ENCODE measurements around the gene MYO1E.
A peak's percentile ranks its signal among the peaks of the same experiment; 100 is the strongest.
"Not testable (repeated sequence)": the region's sequence is repeated elsewhere in the genome, so short reads cannot be mapped to it uniquely, and the experiment has no call there.

MYO1E gene

GRCh38 chr15:59131456-59131855 lies 241.2 kb downstream of the MYO1E start:
- no peak for TF ChIP-seq BACH2 (CRISPR knock-in tag; IDR thresholded peaks at IDR 0.05; ENCODE audit: borderline replicate concordance)
- TF ChIP-seq TSHZ2 (CRISPR knock-in tag; IDR thresholded peaks at IDR 0.05) = no peak
- TF ChIP-seq ZC3H10 (CRISPR knock-in tag; IDR thresholded peaks at IDR 0.05) = no peak
- no peak for TF ChIP-seq CREB5 (CRISPR knock-in tag; IDR thresholded peaks at IDR 0.05; ENCODE audit: low read depth)
- TF ChIP-seq RARB (CRISPR knock-in tag; IDR thresholded peaks at IDR 0.05) = no peak
- no peak for TF ChIP-seq ZFP3 (CRISPR knock-in tag; IDR thresholded peaks at IDR 0.05)
- no peak for TF ChIP-seq PPARA (CRISPR knock-in tag; IDR thresholded peaks at IDR 0.05; ENCODE audit: borderline replicate concordance)
- ATAC-seq = no peak

DNA sequence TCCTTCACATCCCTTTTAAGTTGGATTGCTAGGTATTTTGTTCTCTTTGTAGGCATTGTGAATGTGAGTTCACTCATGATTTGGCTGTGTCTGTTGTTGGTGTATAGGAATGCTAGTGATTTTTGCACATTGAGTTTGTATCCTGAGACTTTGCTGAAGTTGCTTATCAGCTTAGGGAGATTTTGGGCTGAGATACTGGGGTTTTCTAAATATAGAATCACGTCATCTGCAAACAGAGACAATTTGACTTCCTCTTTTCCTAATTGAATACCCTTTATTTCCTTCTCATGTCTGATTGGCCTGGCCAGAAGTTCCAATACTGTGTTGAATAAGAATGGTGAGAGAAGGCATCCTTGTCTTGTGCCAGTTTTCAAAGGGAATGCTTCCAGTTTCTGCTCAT lies 245.4 kb downstream of the MYO1E start:
- ATAC-seq = not testable (repeated sequence)

DNA sequence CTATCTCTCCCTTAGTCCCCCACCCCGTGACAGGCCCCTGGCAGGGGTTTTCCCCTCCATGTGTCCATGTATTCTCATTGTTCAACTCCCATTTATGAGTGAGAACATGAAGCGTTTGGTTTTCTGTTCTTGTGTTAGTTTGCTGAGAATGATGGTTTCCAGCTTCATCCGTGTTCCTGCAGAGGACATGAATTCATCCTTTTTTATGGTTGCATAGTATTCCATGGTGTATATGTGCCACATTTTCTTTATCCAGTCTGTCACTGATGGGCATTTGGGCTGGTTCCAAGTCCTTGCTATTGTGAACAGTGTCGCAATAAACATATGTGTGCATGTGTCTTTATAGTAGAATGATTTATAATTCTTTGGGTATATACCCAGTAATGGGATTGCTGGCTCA lies 247.0 kb downstream of the MYO1E start:
- TF ChIP-seq ZNF8 (CRISPR knock-in tag; IDR thresholded peaks at IDR 0.05) = peak; percentile 48; the same call in 1 of the 2 replicates
- not testable (repeated sequence) for ATAC-seq

DNA sequence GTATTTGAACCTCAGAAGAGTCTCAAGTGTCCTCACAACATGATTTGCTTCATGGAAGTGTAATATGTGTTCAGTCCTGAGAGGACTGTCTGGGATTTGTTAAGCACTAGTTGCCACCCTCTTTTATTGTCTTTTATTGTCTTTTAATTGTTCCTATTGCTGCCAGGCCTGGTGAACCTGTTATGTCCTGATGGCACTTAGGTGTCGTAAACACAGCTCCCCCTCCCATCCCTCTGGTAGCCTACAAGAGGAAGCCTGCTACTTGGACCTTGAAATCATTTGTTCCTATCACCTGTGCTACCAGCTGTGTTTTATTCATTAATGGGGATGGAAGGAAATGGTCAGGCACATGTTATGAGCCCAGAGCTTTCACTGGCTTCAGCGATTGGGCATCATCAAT lies 248.4 kb downstream of the MYO1E start:
- no peak for TF ChIP-seq CSDC2 (CRISPR knock-in tag; IDR thresholded peaks at IDR 0.05)
- TF ChIP-seq GLIS3 (CRISPR knock-in tag; IDR thresholded peaks at IDR 0.05) = no peak
- no peak for TF ChIP-seq ARNTL (CRISPR knock-in tag; IDR thresholded peaks at IDR 0.05; ENCODE audit: borderline replicate concordance, low read depth)
- TF ChIP-seq ZFP30 (CRISPR knock-in tag; IDR thresholded peaks at IDR 0.05) = no peak
- TF ChIP-seq ZNF565 (CRISPR knock-in tag; conservative IDR thresholded peaks at IDR 0.05; ENCODE audit: low read depth) = no peak
- no peak for TF ChIP-seq PPARA (CRISPR knock-in tag; IDR thresholded peaks at IDR 0.05; ENCODE audit: borderline replicate concordance)
- TF ChIP-seq TCF4 (CRISPR knock-in tag; IDR thresholded peaks at IDR 0.05; ENCODE audit: borderline replicate concordance) = no peak
- no peak for TF ChIP-seq CREB5 (CRISPR knock-in tag; IDR thresholded peaks at IDR 0.05; ENCODE audit: low read depth)
- TF ChIP-seq PATZ1 (CRISPR knock-in tag; IDR thresholded peaks at IDR 0.05; ENCODE audit: borderline replicate concordance) = no peak
- TF ChIP-seq ISL1 (CRISPR knock-in tag; IDR thresholded peaks at IDR 0.05) = no peak
- TF ChIP-seq ZNF8 (CRISPR knock-in tag; IDR thresholded peaks at IDR 0.05) = no peak
- no peak for TF ChIP-seq ZFP3 (CRISPR knock-in tag; IDR thresholded peaks at IDR 0.05)
- no peak for TF ChIP-seq TOX (CRISPR knock-in tag; IDR thresholded peaks at IDR 0.05; ENCODE audit: borderline replicate concordance)
- no peak for TF ChIP-seq ZNF70 (CRISPR knock-in tag; IDR thresholded peaks at IDR 0.05)
- TF ChIP-seq BACH2 (CRISPR knock-in tag; IDR thresholded peaks at IDR 0.05; ENCODE audit: borderline replicate concordance) = no peak
- TF ChIP-seq, protein P1, sequence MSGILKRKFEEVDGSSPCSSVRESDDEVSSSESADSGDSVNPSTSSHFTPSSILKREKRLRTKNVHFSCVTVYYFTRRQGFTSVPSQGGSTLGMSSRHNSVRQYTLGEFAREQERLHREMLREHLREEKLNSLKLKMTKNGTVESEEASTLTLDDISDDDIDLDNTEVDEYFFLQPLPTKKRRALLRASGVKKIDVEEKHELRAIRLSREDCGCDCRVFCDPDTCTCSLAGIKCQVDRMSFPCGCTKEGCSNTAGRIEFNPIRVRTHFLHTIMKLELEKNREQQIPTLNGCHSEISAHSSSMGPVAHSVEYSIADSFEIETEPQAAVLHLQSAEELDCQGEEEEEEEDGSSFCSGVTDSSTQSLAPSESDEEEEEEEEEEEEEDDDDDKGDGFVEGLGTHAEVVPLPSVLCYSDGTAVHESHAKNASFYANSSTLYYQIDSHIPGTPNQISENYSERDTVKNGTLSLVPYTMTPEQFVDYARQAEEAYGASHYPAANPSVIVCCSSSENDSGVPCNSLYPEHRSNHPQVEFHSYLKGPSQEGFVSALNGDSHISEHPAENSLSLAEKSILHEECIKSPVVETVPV (CRISPR knock-in tag; IDR thresholded peaks at IDR 0.05) = no peak
- no peak for TF ChIP-seq TSHZ2 (CRISPR knock-in tag; IDR thresholded peaks at IDR 0.05)
- TF ChIP-seq OSR1 (CRISPR knock-in tag; IDR thresholded peaks at IDR 0.05) = no peak
- no peak for TF ChIP-seq SNAI2 (CRISPR knock-in tag; IDR thresholded peaks at IDR 0.05)
- no peak for TF ChIP-seq POU6F1 (CRISPR knock-in tag; IDR thresholded peaks at IDR 0.05; ENCODE audit: borderline replicate concordance, low read depth)

More for the DNA sequence above, 248.4 kb downstream of the MYO1E start:
- no peak for ATAC-seq
